Spleen (tissue), 11 donors: ENCODE measurements around the gene RFX3. TPM values are rescaled to one million over a fixed set of nuclear protein-coding genes. Genes with fewer than 3 reads are reported as not detected.

Source experiments
- DNase-seq: peaks from one replicate; pipeline ENCODE4 v3.0.0-alpha.2; 2020
- H3K27ac ChIP-seq, 8 donors: fragments of 200-600 bp; sonication (generic) in 7 of 8; 1 replicate in 4 of 8; 2 replicates in 4 of 8; pipeline versions ENCODE4 v1.5.0 to v1.8.0; 2016 to 2021; ENCODE audit warnings: inconsistent platforms in 4 of 8, mild to moderate bottlenecking in 4 of 8, moderate library complexity in 1 of 8
- H3K27me3 ChIP-seq, 7 donors: fragments of 200-600 bp; sonication (generic) in 6 of 7; replicated peaks in 1 of 7; 1 replicate in 4 of 7; 2 replicates in 3 of 7; pipeline versions ENCODE4 v1.5.0 to v1.8.0; 2016 to 2021; ENCODE audit warnings: inconsistent platforms in 3 of 7, mild to moderate bottlenecking in 1 of 7
- H3K36me3 ChIP-seq, 6 donors: fragments of 200-600 bp; sonication (generic) in 5 of 6; 1 replicate in 4 of 6; 2 replicates in 2 of 6; pipeline versions ENCODE4 v1.5.0 to v1.8.0; 2016 to 2021; ENCODE audit warnings: inconsistent platforms in 2 of 6
- H3K4me1 ChIP-seq, 6 donors: fragments of 200-600 bp; sonication (generic) in 5 of 6; 1 replicate in 3 of 6; 2 replicates in 3 of 6; pipeline versions ENCODE4 v1.5.0 to v1.8.0; 2016 to 2021; ENCODE audit warnings: inconsistent platforms in 3 of 6
- H3K4me3 ChIP-seq, 8 donors: fragments of 200-600 bp; sonication (generic) in 7 of 8; 1 replicate in 4 of 8; 2 replicates in 4 of 8; pipeline versions ENCODE4 v1.5.0 to v1.8.0; 2016 to 2021; ENCODE audit warnings: inconsistent platforms in 4 of 8, mild to moderate bottlenecking in 4 of 8, moderate library complexity in 2 of 8
- H3K9me3 ChIP-seq, 8 donors: fragments of 200-600 bp; sonication (generic) in 7 of 8; 1 replicate in 4 of 8; 2 replicates in 4 of 8; pipeline versions ENCODE4 v1.5.0 to v1.8.0; 2016 to 2021; ENCODE audit warnings: inconsistent platforms in 4 of 8
- CTCF ChIP-seq, 11 experiments: fragments of 200-600 bp in 7 of 11; fragments of 450-650 bp in 4 of 11; sonication (generic) in 4 of 11; IDR thresholded peaks in 8 of 11; conservative IDR thresholded peaks in 3 of 11; 1 replicate in 7 of 11; 2 replicates in 4 of 11; pipeline versions ENCODE4 v1.4.0 to v1.8.0; 2016 to 2021; ENCODE audit warnings: antibody characterized with exemption in 11 of 11, inconsistent platforms in 4 of 11, mild to moderate bottlenecking in 1 of 11
- POLR2A ChIP-seq, 3 donors: fragments of 450-650 bp; IDR thresholded peaks; one replicate each; pipeline ENCODE4 v1.5.1; 2017; ENCODE audit warnings: antibody characterized with exemption in 3 of 3, mild to moderate bottlenecking in 1 of 3
- POLR2AphosphoS5 ChIP-seq, 3 donors: sonication (generic); formaldehyde crosslinking; IDR thresholded peaks; one replicate each; pipeline ENCODE4 v1.5.1; 2017; ENCODE audit warnings: antibody characterized with exemption in 3 of 3
- WGBS, 5 donors: extraction: QIAGEN DNeasy Blood & Tissue Kit in 3 of 5; methylation state at CpG; one replicate each; pipeline versions ENCODE4 v1.1.5 to v1.1.7; 2013 to 2018; 5-methylcytosine and 5-hydroxymethylcytosine counted together
- intact Hi-C: fragments of 100-400 bp; cut with DNase I; formaldehyde crosslinking; loops from one replicate; pipeline ENCODE4 v1.15.0; 2023; ENCODE audit warnings: low total_unique reads
- polyA plus RNA-seq, 3 donors: library from polyadenylated mRNA; stranded (reverse); fragments of 200-250 nt; gene quantifications; one replicate each; pipeline ENCODE4 v1.2.1, GENCODE V29; 2013
- total RNA-seq, 7 donors: library from RNA; depleted of rRNA in 3 of 7; stranded (reverse); fragments of >200 nt in 3 of 7; fragmentation: NEBNext Ultra II Directional in 4 of 7; extraction: Animal tissue kit (Norgen Biotek cat#: 25700) in 4 of 7; gene quantifications; one replicate each; pipeline versions ENCODE4 v1.1.0 to v1.2.1, GENCODE V29; 2016 to 2021
- donor health status: healthy with polysubstance abuse.
- donor health status: DM: no; HTN: no; CAD: no; lungs with moderate emphysema.
- donor health status: DM: no; HTN: no; CAD: no.
- donor health status: Bipolar disorder and iron deficiency.
- donor health status: healthy.
- donor health status: DM: no; HTN: no; CAD: no.
- donor health status: DM: yes; HTN: yes; CAD: no.

RFX3 gene
- total and polyA plus RNA-seq, 10 donors: 2.5 to 25.9 (median 19.1) TPM

GRCh38 chr9:3526997-3527940 is 1.5 kb upstream of the RFX3 start:
- peak; percentile 77 for DNase-seq
- WGBS, 5 donors: 8 to 14% (median 12%) methylated on average over 17 to 19 of the region's 19 CpGs
- peaks cover 26 to 72% (median 46%) of the 10 kb centered on the region in 6 donors for H3K4me1 ChIP-seq
- intact Hi-C loops: no loop called here
- H3K4me3 ChIP-seq: peak overlapping the region; percentile 64 to 96 (median 92)
- peak overlapping the region; percentile 96 to 100 (median 100) for H3K27ac ChIP-seq
- TF ChIP-seq POLR2AphosphoS5 (IDR thresholded peaks at IDR 0.05) (no peak), POLR2A (IDR thresholded peaks at IDR 0.05) (no peak), CTCF (IDR thresholded peaks at IDR 0.05 in 8 of 11, conservative IDR thresholded peaks at IDR 0.05 in 3 of 11) (no peak)
- peaks cover 0 to 16% (median 0%) of the 10 kb centered on the region in 6 donors for H3K36me3 ChIP-seq
- H3K27me3 ChIP-seq: no peaks in the 10 kb centered on the region
- no peaks in the 10 kb centered on the region for H3K9me3 ChIP-seq

GRCh38 chr9:3526165-3526996 is 580 bp upstream of the RFX3 start:
- Histone ChIP-seq H3K4me3 (peak overlapping the region; percentile 64 to 96 (median 92)), H3K36me3 (peaks cover 0 to 16% (median 0%) of the 10 kb centered on the region in 6 donors), H3K27ac (peak overlapping the region; percentile 96 to 100 (median 100)), H3K27me3 (no peaks in the 10 kb centered on the region), H3K4me1 (peaks cover 26 to 75% (median 46%) of the 10 kb centered on the region in 6 donors), H3K9me3 (no peaks in the 10 kb centered on the region)
- peak; percentile 24 to 87 (median 24) for TF ChIP-seq POLR2A (IDR thresholded peaks at IDR 0.05)
- peak; percentile 98 to 99 (median 98) for TF ChIP-seq POLR2AphosphoS5 (IDR thresholded peaks at IDR 0.05)
- peak in 1 of 11 experiments; percentile 5 for TF ChIP-seq CTCF (IDR thresholded peaks at IDR 0.05 in 8 of 11, conservative IDR thresholded peaks at IDR 0.05 in 3 of 11)
- WGBS, 5 donors: 0 to 1% (median 0%) methylated on average over 29 to 74 of the region's 74 CpGs
- peak; percentile 96 for DNase-seq
- intact Hi-C loops: no loop called here

GRCh38 chr9:3525096-3525835 is 535 bp downstream of the RFX3 start:
- no peak for TF ChIP-seq POLR2A (IDR thresholded peaks at IDR 0.05)
- TF ChIP-seq CTCF (IDR thresholded peaks at IDR 0.05 in 8 of 11, conservative IDR thresholded peaks at IDR 0.05 in 3 of 11): no peak
- TF ChIP-seq POLR2AphosphoS5 (IDR thresholded peaks at IDR 0.05): no peak
- intact Hi-C loops: no loop called here
- H3K27me3 ChIP-seq: no peaks in the 10 kb centered on the region
- WGBS, 5 donors: 0 to 1% (median 0%) methylated on average over 29 to 43 of the region's 43 CpGs
- peaks cover 26 to 77% (median 46%) of the 10 kb centered on the region in 6 donors for H3K4me1 ChIP-seq
- peak overlapping the region; percentile 64 to 96 (median 92) for H3K4me3 ChIP-seq
- H3K36me3 ChIP-seq: peaks cover 0 to 7% (median 0%) of the 10 kb centered on the region in 6 donors
- H3K9me3 ChIP-seq: no peaks in the 10 kb centered on the region
- peak; percentile 92 for DNase-seq
- H3K27ac ChIP-seq: peak overlapping the region; percentile 96 to 100 (median 100)
